Nephron (organoid): Measurements from ENCODE around the gene ABHD16A.

Source experiments
- H3K27ac Mint-ChIP-seq, 3 experiments: 2 replicates each; pipeline ENCODE4 v1.8.0; 2020; ENCODE audit warnings: mixed read lengths in 3 of 3, mild to moderate bottlenecking in 2 of 3, moderate library complexity in 1 of 3
- H3K27me3 Mint-ChIP-seq: 2 replicates; pipeline ENCODE4 v1.8.0; 2021; ENCODE audit warnings: low read depth, mild to moderate bottlenecking, moderate library complexity, mixed read lengths
- H3K36me3 Mint-ChIP-seq: 2 replicates; pipeline ENCODE4 v1.8.0; 2020; ENCODE audit warnings: low read depth, mixed read lengths
- H3K4me1 Mint-ChIP-seq: 2 replicates; pipeline ENCODE4 v1.8.0; 2020; ENCODE audit warnings: mixed read lengths
- H3K4me3 Mint-ChIP-seq, 3 experiments: 2 replicates each; pipeline ENCODE4 v1.8.0; 2020; ENCODE audit warnings: mild to moderate bottlenecking in 3 of 3, mixed read lengths in 3 of 3, moderate library complexity in 2 of 3
- H3K9me3 Mint-ChIP-seq: 2 replicates; pipeline ENCODE4 v1.8.0; 2020; ENCODE audit warnings: mixed read lengths
- CTCF ChIP-seq, 3 experiments: fragments of 200-600 bp; sonication (generic); IDR thresholded peaks; one replicate each; pipeline ENCODE4 v1.5.0; 2021; ENCODE audit warnings: antibody characterized with exemption in 3 of 3; ENCODE audit not compliant: unreplicated experiment in 3 of 3

Gene ABHD16A

GRCh38 chr6:31686483-31686882, 16.6 kb downstream of the ABHD16A start:
- H3K4me1 Mint-ChIP-seq = peaks cover 21% of the 10 kb centered on the region
- TF ChIP-seq CTCF (IDR thresholded peaks at IDR 0.05; ENCODE audit: unreplicated experiment in 3 of 3) = no peak
- peaks cover 46% of the 10 kb centered on the region for H3K36me3 Mint-ChIP-seq
- H3K9me3 Mint-ChIP-seq = no peaks in the 10 kb centered on the region
- no peak overlapping the region for H3K27ac Mint-ChIP-seq
- H3K27me3 Mint-ChIP-seq = no peaks in the 10 kb centered on the region
- no peak overlapping the region for H3K4me3 Mint-ChIP-seq

- Mint-ChIP-seq H3K36me3 (peaks cover 31% of the 10 kb centered on the region), H3K27ac (peak overlapping the region; percentile 31 to 69 (median 48)), H3K9me3 (no peaks in the 10 kb centered on the region), H3K27me3 (no peaks in the 10 kb centered on the region), H3K4me1 (peaks cover 33% of the 10 kb centered on the region), H3K4me3 (peak overlapping the region; percentile 79 to 83 (median 80))
- no peak for TF ChIP-seq CTCF (IDR thresholded peaks at IDR 0.05; ENCODE audit: unreplicated experiment in 3 of 3)
Measured at GRCh38 chr6:31683591-31683990, 19.5 kb downstream of the ABHD16A start.

- Mint-ChIP-seq H3K4me3 (peak overlapping the region; percentile 82 to 83 (median 83)), H3K4me1 (peaks cover 26% of the 10 kb centered on the region), H3K27me3 (no peaks in the 10 kb centered on the region), H3K27ac (peak overlapping the region; percentile 65 to 75 (median 73)), H3K9me3 (no peaks in the 10 kb centered on the region), H3K36me3 (peaks cover 13% of the 10 kb centered on the region)
- no peak for TF ChIP-seq CTCF (IDR thresholded peaks at IDR 0.05; ENCODE audit: unreplicated experiment in 3 of 3)
Measured at GRCh38 chr6:31681135-31681671, 21.9 kb downstream of the ABHD16A start.

- peaks cover 26% of the 10 kb centered on the region for H3K4me1 Mint-ChIP-seq
- H3K36me3 Mint-ChIP-seq = peaks cover 6% of the 10 kb centered on the region
- peak within 1 kb of the TSS; percentile 82 to 83 (median 83) for H3K4me3 Mint-ChIP-seq
- H3K9me3 Mint-ChIP-seq = no peaks in the 10 kb centered on the region
- peak within 1 kb of the TSS; percentile 65 to 75 (median 73) for H3K27ac Mint-ChIP-seq
- H3K27me3 Mint-ChIP-seq = no peaks in the 10 kb centered on the region
- peak; percentile 71 to 81 (median 74) for TF ChIP-seq CTCF (IDR thresholded peaks at IDR 0.05; ENCODE audit: unreplicated experiment in 3 of 3)
Measured at GRCh38 chr6:31680226-31681134, 22.6 kb downstream of the ABHD16A start, which contains the start of gene LY6G5C. Gene LY6G5C (minus strand): TSS chr6:31681067. CDS start chr6:31680373, 694 bp downstream.

- Mint-ChIP-seq H3K36me3 (peaks cover 4% of the 10 kb centered on the region), H3K4me3 (no peak overlapping the region), H3K9me3 (no peaks in the 10 kb centered on the region), H3K4me1 (peaks cover 15% of the 10 kb centered on the region), H3K27me3 (no peaks in the 10 kb centered on the region), H3K27ac (no peak overlapping the region)
- no peak for TF ChIP-seq CTCF (IDR thresholded peaks at IDR 0.05; ENCODE audit: unreplicated experiment in 3 of 3)
Measured at GRCh38 chr6:31677955-31678354, 25.2 kb downstream of the ABHD16A start.
